Gastrocnemius medialis (tissue), 4 donors: ENCODE results near the gene IQCH.

Source experiments
- CTCF ChIP-seq, 5 experiments: fragments of 450-650 bp in 3 of 5; fragments of 200-600 bp in 2 of 5; sonication (generic) in 2 of 5; IDR thresholded peaks in 4 of 5; conservative IDR thresholded peaks in 1 of 5; 1 replicate in 4 of 5; 2 replicates in 1 of 5; pipeline ENCODE4 v1.5.1; 2016 to 2019; ENCODE audit warnings: antibody characterized with exemption in 5 of 5, mild to moderate bottlenecking in 3 of 5, moderate library complexity in 3 of 5
- POLR2A ChIP-seq, 2 donors: fragments of 450-650 bp; IDR thresholded peaks; one replicate each; pipeline ENCODE4 v1.6.1; 2017; ENCODE audit warnings: antibody characterized with exemption in 2 of 2, mild to moderate bottlenecking in 2 of 2, moderate library complexity in 2 of 2

GRCh38 chr15:67384761-67385160, 130.2 kb downstream of the IQCH start:
- TF ChIP-seq POLR2A (IDR thresholded peaks at IDR 0.05) = no peak
- no peak for TF ChIP-seq CTCF (IDR thresholded peaks at IDR 0.05 in 4 of 5, conservative IDR thresholded peaks at IDR 0.05 in 1 of 5)
